MG63 (cell line): ENCODE measurements around the gene PCDH15. TPM values are rescaled to one million over a fixed set of nuclear protein-coding genes. Genes with fewer than 3 reads are reported as not detected.

ENCODE experiments used
- DNase-seq: peaks from one replicate; pipeline ENCODE4 v3.0.0-alpha.2; 2020
- H3K27me3 ChIP-seq: fragments of 250-450 bp; sonication (Bioruptor Pico); 2 replicates; pipeline ENCODE4 v1.5.1; 2020; ENCODE audit warnings: mild to moderate bottlenecking, moderate library complexity
- H3K36me3 ChIP-seq: fragments of 250-450 bp; sonication (Bioruptor Pico); 2 replicates; pipeline ENCODE4 v1.5.1; 2020; ENCODE audit warnings: mild to moderate bottlenecking, moderate library complexity
- H3K4me3 ChIP-seq: fragments of 250-450 bp; sonication (Bioruptor Pico); 2 replicates; pipeline ENCODE4 v1.5.1; 2020; ENCODE audit warnings: mild to moderate bottlenecking, moderate library complexity
- H3K9me3 ChIP-seq: fragments of 250-450 bp; sonication (Bioruptor Pico); 2 replicates; pipeline ENCODE4 v1.5.1; 2020; ENCODE audit warnings: mild to moderate bottlenecking, moderate library complexity
- total RNA-seq: library from RNA; depleted of rRNA; stranded (reverse); fragments of >200 nt; shearing (Covaris generic); gene quantifications from 2 replicates; pipeline ENCODE4 v1.2.3, GENCODE V29; 2014; ENCODE audit warnings: low replicate concordance

PCDH15 gene
- total RNA-seq, 1 experiment from 2014 or later, result not detected

DNA sequence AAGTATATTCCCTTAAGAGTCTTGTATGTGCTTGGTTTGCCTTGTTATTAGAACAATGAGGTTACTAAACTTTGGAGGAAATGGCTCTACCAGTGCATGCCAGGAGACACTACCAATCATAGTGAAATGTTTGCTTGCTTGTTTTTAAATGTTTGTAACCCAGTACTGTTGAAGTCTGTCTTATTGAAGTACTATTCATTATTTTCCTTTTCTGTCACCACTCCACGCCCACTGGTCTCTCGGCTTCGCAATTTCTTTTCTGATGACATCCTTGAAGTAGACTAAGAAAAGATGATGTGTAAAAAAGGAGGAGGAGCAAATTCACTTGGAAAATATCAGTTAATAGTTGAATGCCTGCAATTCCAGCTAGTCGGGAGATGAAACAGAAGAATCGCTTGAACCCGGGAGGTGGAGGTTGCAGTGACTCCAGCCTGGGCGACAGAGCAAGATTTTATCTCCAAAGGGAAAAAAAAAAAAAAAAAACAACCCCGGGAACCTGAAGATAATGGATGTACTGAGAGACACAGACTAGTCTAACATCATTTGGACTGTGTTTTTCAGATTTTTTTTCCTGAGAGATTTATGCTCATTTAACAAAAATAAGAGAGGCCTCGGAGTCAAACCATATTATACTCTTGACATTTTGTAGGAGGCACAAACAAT, 959.4 kb downstream of the PCDH15 start:
- no peaks in the 10 kb centered on the region for H3K9me3 ChIP-seq
- H3K4me3 ChIP-seq, result no peak overlapping the region
- H3K36me3 ChIP-seq, result no peaks in the 10 kb centered on the region
- no peak for DNase-seq
- H3K27me3 ChIP-seq, result 0 out of 2 replicates have a peak, but pooled peaks cover 2% of the 10 kb centered on the region

DNA sequence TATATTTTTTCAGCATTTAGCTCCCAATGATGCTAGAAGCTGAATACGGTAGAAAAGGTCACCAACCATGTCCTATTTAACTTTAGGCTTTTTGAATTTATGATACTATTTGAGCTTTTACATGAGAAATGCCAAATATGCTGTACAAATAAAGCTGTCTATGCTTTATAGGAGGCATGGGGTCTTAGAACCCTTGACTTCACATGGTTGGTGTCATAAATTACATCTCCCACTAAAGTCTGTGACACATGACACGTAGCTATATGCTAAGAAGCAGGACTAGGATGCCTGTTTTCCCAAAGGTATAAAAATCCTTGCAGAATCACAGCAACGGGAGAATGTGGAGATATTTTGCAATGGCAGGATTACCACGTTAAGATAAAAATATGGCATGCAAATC, 960.4 kb downstream of the PCDH15 start:
- Histone ChIP-seq H3K27me3 (0 out of 2 replicates have a peak, but pooled peaks cover 2% of the 10 kb centered on the region), H3K36me3 (no peaks in the 10 kb centered on the region), H3K9me3 (no peaks in the 10 kb centered on the region), H3K4me3 (no peak overlapping the region)
- no peak for DNase-seq

DNA sequence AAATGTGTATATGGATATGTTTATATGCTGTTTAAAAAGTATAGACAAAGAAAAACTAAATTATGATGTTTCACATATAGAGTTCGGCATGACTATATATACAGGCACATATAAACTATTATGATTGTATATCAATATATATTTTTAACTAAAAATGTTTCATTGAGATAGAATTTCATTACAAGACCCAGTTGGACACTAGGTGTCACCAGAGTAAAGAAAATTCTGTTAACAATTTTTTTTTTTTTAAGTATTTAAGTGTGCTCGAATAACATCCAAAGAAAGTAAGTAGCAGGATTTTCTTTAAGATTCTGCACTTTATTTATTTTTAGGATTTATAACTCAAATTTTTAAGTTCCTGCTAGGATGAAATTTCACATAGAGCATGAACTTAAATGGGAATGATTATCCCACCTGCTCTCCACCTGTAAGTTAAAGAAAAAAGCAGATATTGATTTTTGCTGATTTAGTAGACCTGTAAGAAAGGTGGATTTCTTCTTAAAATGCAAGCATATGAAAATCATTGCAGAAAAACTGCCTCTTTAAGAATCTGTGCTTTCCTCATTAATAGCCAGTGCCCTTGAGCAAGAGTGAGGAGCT, 961.5 kb downstream of the PCDH15 start:
- Histone ChIP-seq H3K27me3 (0 out of 2 replicates have a peak, but pooled peaks cover 2% of the 10 kb centered on the region), H3K4me3 (no peak overlapping the region), H3K9me3 (no peaks in the 10 kb centered on the region), H3K36me3 (no peaks in the 10 kb centered on the region)
- DNase-seq, result no peak

DNA sequence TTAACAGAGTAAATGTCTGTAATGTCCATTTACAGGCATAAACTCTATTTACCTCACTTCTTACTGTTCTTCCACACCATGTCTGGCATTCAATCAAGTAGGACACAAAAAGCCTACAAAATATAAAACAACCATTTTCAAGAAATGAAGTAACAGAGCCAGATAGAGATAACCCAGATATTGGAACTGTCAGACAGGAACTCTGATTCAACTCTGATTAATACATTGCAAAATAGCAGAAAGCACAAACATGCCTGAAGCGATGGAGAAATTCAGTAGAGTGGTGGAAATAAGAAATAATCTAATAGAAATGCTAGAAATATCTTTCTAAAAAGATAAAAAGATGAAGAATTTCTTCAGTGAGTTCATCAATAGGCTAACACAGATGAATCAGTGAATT, 964.4 kb downstream of the PCDH15 start:
- Histone ChIP-seq H3K4me3 (no peak overlapping the region), H3K27me3 (0 out of 2 replicates have a peak, but pooled peaks cover 2% of the 10 kb centered on the region), H3K36me3 (no peaks in the 10 kb centered on the region), H3K9me3 (no peaks in the 10 kb centered on the region)
- no peak for DNase-seq

DNA sequence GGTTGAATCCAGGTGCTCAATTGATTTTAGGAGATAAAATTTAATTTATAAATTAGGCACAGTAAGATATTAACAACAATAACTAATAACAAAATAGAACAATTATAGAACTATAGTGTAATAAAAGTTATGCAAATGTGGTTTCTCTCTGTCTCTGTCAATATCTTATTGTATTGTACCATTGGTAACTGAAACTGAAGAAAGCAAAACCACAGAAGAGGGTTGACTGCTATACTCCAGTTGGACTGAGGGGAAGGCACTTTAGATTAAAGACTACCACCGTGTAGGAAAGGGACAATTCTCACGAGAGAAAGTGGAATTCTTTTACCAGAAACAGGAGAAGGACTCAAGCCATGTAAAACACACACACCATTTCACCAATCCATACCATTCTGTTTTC, 967.1 kb downstream of the PCDH15 start:
- Histone ChIP-seq H3K27me3 (no peaks in the 10 kb centered on the region), H3K4me3 (no peak overlapping the region), H3K36me3 (no peaks in the 10 kb centered on the region), H3K9me3 (no peaks in the 10 kb centered on the region)
- no peak for DNase-seq

DNA sequence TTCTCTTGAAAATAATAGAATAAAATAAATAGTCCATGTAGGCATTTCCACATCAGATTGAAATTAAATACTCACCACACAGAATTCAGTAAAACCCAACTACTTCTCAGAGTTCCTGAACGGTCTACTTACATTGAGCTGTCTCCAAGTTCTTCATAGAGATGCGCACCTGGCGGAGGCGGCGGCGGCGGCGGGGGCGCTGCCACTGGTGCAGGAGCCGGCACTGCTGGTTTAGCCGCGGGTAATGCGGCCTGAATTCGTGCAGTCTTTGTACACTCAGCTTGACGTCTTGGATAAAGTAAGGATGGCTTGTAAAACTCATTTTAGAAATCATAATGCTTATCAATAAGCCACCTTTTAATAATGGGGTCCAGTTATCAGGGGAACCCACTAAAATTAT, 973.8 kb downstream of the PCDH15 start:
- no peak for DNase-seq
- Histone ChIP-seq H3K36me3 (no peaks in the 10 kb centered on the region), H3K27me3 (no peaks in the 10 kb centered on the region), H3K9me3 (no peaks in the 10 kb centered on the region), H3K4me3 (no peak overlapping the region)

DNA sequence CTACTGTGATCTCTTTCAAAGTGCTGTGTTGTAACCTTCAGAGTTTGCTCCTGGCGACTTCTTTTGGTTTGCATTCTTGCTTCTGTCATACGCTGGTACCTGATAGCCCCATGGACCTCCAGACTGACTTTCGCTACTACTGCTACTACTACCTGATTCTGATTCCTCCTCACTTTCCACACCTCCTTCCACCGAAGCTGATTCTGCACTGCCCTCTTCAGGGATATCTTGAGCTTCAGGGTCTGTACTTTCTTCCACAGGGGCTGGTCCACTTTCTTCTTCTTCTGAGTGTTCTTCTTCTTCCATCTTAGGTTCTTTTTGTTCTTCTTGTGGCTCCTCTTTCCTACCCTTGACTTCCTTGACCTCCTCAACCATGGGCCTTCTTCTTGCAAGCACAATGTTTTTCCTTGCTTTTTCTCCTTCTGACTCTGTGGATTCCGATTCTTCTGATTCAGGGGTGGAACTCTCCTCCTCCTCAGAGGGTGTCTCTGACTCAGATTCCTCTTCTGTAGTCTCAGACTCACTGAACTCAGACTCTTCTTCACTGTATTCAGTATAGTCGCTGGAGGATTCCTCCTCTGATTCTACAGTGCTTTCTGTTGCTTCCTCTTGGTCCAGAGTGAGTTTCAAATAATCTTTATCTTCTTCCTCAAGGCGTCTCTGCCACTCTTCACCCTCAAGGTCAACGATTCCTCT, 992.2 kb downstream of the PCDH15 start:
- H3K4me3 ChIP-seq, result no peak overlapping the region
- no peaks in the 10 kb centered on the region for H3K36me3 ChIP-seq
- no peaks in the 10 kb centered on the region for H3K27me3 ChIP-seq
- DNase-seq, result no peak
- H3K9me3 ChIP-seq, result no peaks in the 10 kb centered on the region

DNA sequence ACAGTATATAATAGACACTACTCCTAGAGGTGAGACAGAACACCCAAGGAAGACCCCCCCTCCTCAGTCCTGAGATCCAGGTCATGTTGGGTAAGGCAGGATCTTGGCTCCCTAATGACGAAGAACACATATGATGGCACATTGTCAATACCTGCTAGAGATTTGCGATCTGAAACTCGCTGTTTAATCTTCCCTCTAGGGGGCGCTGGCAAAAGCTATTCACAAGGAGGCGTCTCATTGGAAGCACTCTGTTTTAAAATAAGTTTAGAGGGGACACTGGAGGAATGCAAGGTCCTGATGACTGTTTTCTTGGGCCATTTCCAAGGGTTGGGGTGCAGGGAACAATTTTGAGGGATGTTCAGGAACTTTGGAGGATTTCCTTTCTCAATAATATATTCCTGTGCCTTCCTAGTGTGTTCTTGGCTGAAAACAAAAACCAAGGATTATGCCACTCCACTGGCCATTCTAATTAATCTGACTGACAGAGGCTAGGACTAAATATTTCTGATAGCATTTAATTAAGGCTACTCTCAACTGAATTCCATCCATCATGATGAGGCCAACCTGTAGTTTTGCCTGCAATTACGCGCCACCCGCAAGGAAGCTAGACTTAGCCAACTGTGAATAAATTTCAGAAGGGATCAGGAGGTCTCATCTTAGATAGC, 1014.7 kb downstream of the PCDH15 start:
- peak; percentile 1 for DNase-seq
- no peak overlapping the region for H3K4me3 ChIP-seq
- H3K9me3 ChIP-seq, result no peaks in the 10 kb centered on the region
- H3K27me3 ChIP-seq, result no peaks in the 10 kb centered on the region
- no peaks in the 10 kb centered on the region for H3K36me3 ChIP-seq

- Histone ChIP-seq H3K4me3 (no peak overlapping the region), H3K36me3 (no peaks in the 10 kb centered on the region)
Observed at GRCh38 chr10:53771701-53772100, 1029.3 kb downstream of the PCDH15 start.

GRCh38 chr10:53770903-53771302, 1030.1 kb downstream of the PCDH15 start:
- no peak overlapping the region for H3K4me3 ChIP-seq
- no peaks in the 10 kb centered on the region for H3K36me3 ChIP-seq
- H3K27me3 ChIP-seq, result no peaks in the 10 kb centered on the region
- DNase-seq, result no peak
- H3K9me3 ChIP-seq, result no peaks in the 10 kb centered on the region

More at GRCh38 chr10:53771701-53772100, 1029.3 kb downstream of the PCDH15 start:
- DNase-seq, result no peak
- H3K27me3 ChIP-seq, result no peaks in the 10 kb centered on the region
- H3K9me3 ChIP-seq, result no peaks in the 10 kb centered on the region

DNA sequence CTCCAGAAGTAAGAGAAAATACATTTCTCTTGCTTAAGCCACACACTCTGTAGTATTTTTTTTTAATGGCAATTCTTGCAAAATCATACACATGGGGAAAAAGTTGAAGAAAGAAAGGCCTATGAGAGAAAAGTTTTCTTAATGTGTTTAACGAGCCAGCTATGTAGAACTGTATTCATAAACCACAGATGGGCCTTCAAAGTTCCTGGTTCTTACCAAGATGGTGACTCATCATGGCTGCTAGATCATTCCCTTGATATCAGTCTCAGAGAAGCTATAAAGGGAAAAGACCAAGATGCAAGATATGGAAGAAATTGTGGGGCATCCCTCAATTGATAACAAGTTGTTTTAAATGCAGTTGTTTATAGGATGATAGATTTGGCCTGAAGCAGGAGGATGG, 1035.7 kb downstream of the PCDH15 start:
- no peaks in the 10 kb centered on the region for H3K27me3 ChIP-seq
- no peaks in the 10 kb centered on the region for H3K36me3 ChIP-seq
- H3K9me3 ChIP-seq, result no peaks in the 10 kb centered on the region
- DNase-seq, result no peak
- no peak overlapping the region for H3K4me3 ChIP-seq

DNA sequence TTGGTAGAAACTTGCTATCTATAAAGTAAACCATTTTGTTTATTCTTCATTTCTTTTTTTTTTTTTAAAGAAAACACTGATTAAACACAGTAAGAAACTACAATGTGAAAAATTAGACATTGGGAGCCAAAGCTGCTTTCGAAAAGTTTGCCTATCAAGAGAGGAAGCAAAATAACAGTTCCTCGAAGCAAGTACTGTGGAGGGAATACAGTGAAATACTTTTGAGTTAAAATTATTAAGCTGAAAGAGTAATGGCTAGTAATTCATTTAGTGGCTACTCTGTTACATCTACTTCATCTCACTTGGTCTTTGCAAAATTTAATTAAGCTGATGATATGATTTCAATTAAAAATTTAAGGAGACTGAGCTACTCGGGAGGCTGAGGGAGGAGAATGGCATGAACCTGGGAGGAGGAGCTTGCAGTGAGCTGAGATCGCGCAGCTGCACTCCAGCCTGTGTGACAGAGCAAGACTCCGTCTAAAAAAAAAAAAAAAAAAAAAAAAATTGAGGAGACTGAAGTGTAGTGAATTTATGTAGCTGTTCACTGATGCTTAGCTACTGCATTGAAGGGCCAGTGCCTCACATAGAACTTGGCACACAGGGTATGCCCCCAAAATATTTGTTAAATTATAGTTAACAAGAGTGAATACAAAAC, 1046.3 kb downstream of the PCDH15 start:
- DNase-seq, result no peak
- H3K9me3 ChIP-seq, result no peaks in the 10 kb centered on the region

More for the DNA sequence above, 1046.3 kb downstream of the PCDH15 start:
- H3K27me3 ChIP-seq, result no peaks in the 10 kb centered on the region
- no peak overlapping the region for H3K4me3 ChIP-seq
- no peaks in the 10 kb centered on the region for H3K36me3 ChIP-seq
